Bronchial epithelial cell (primary cell): ENCODE results near the gene SPINK8. TPM values are rescaled to one million over a fixed set of nuclear protein-coding genes. Genes with fewer than 3 reads are reported as not detected.
A peak's percentile ranks its signal among the peaks of the same experiment; 100 is the strongest.
"Not testable (repeated sequence)": the region's sequence is repeated elsewhere in the genome, so short reads cannot be mapped to it uniquely, and the experiment has no call there.

Experiments
- DNase-seq: peaks from one replicate; pipeline ENCODE4 v3.0.0-alpha.2; 2010; ENCODE audit warnings: low read depth
- FAIRE-seq: peaks from 2 replicates; lab custom pipeline; 2011; peaks lifted over from hg19 to GRCh38; lab: Jason Lieb, UNC
- H3K27me3 ChIP-seq: 2 replicates; pipeline ENCODE4 v1.5.1; 2011; ENCODE audit warnings: low read length; ENCODE audit not compliant: control insufficient read depth, insufficient read depth
- H3K36me3 ChIP-seq: 2 replicates; pipeline ENCODE4 v1.5.1; 2011; ENCODE audit warnings: low read length; ENCODE audit not compliant: control insufficient read depth, insufficient read depth
- H3K4me3 ChIP-seq: 2 replicates; pipeline ENCODE4 v1.5.1; 2011; ENCODE audit warnings: mild to moderate bottlenecking, low read depth, low read length, control low read depth
- CTCF ChIP-seq: IDR thresholded peaks from 2 replicates; pipeline ENCODE4 v1.5.1; 2011; ENCODE audit warnings: mild to moderate bottlenecking, moderate library complexity, low read length, control low read depth, inconsistent platforms; ENCODE audit not compliant: insufficient read depth, severe bottlenecking
- total RNA-seq: library from RNA; depleted of rRNA; stranded (reverse); fragments of >200 nt; gene quantifications from 2 replicates; pipeline ENCODE4 v1.2.1, GENCODE V29; 2014

Gene SPINK8
- total RNA-seq, 1 donor from 2014 or later, result not detected

GRCh38 chr3:48271763-48272498, 61.5 kb downstream of the SPINK8 start:
- H3K36me3 ChIP-seq, result no peaks in the 10 kb centered on the region
- H3K27me3 ChIP-seq, result no peaks in the 10 kb centered on the region
- H3K4me3 ChIP-seq, result no peak overlapping the region
- TF ChIP-seq CTCF, result no peak
- FAIRE-seq, result no peak
- no peak for DNase-seq

- not testable (repeated sequence) for DNase-seq, FAIRE-seq, H3K36me3 ChIP-seq, H3K27me3 ChIP-seq, H3K4me3 ChIP-seq
These were observed 62.2 kb downstream of the SPINK8 start for GRCh38 chr3:48271223-48271622.

GRCh38 chr3:48270306-48270705, 63.2 kb downstream of the SPINK8 start:
- TF ChIP-seq CTCF, result no peak
- no peak for FAIRE-seq

GRCh38 chr3:48269592-48269991, 63.9 kb downstream of the SPINK8 start:
- DNase-seq (no peak), FAIRE-seq (no peak)
- TF ChIP-seq CTCF, result no peak
- Histone ChIP-seq H3K36me3 (no peaks in the 10 kb centered on the region), H3K27me3 (no peaks in the 10 kb centered on the region), H3K4me3 (no peak overlapping the region)

More at GRCh38 chr3:48270306-48270705, 63.2 kb downstream of the SPINK8 start:
- Histone ChIP-seq H3K36me3 (no peaks in the 10 kb centered on the region), H3K27me3 (no peaks in the 10 kb centered on the region), H3K4me3 (no peak overlapping the region)
- no peak for DNase-seq

- H3K36me3 ChIP-seq, result no peaks in the 10 kb centered on the region
- H3K4me3 ChIP-seq, result no peak overlapping the region
- FAIRE-seq, result no peak
- TF ChIP-seq CTCF, result no peak
- DNase-seq, result peak; percentile 75
- no peaks in the 10 kb centered on the region for H3K27me3 ChIP-seq
These were observed 64.4 kb downstream of the SPINK8 start for GRCh38 chr3:48268936-48269561.

GRCh38 chr3:48268381-48268935, 65.0 kb downstream of the SPINK8 start:
- Histone ChIP-seq H3K36me3 (no peaks in the 10 kb centered on the region), H3K4me3 (no peak overlapping the region), H3K27me3 (no peaks in the 10 kb centered on the region)
- DNase-seq (peak; percentile 99), FAIRE-seq (peak; percentile 100)
- no peak for TF ChIP-seq CTCF
